ENCODE results near the gene ARID3C. TPM values are rescaled to one million over a fixed set of nuclear protein-coding genes. Genes with fewer than 3 reads are reported as not detected.
A peak's percentile ranks its signal among the peaks of the same experiment; 100 is the strongest.

The ARID3C gene
- total and polyA plus RNA-seq, 2 of the 8 experiments (the other 6 are each of a cell fraction or from before 2014, with no cell fraction given), result 0.08 TPM; not detected in 1

- POLR2A ChIA-PET (ENCODE audit: partially characterized antibody), result interaction anchor here (1.2 to 12.8 kb wide), 6 partner anchors 8 to 61 kb away, joined by 3 to 127 read pairs (median 4); partner anchors contain the start of genes ARID3C, CCL27 and SIGMAR1
- DNase-seq (ENCODE audit: low read depth in 1 of 2, low spot score in 2 of 2), result no peak
- TF ChIP-seq TAF7 (optimal IDR thresholded peaks at IDR 0.05; ENCODE audit: borderline replicate concordance, low read depth, low read length), result no peak
- TF ChIP-seq CBX8 (IDR thresholded peaks at IDR 0.05; ENCODE audit: borderline replicate concordance, low read depth, low read length), result no peak
- no peak for TF ChIP-seq NANOG (IDR thresholded peaks at IDR 0.05; ENCODE audit: insufficient read depth, low read depth, low read length, poor library complexity, severe bottlenecking)
These were observed 24.5 kb upstream of the ARID3C start for GRCh38 chr9:34653151-34654072.

More at GRCh38 chr9:34653151-34654072, 24.5 kb upstream of the ARID3C start:
- no peaks in the 10 kb centered on the region; a peak in 1 of 7 replicates for H3K27me3 ChIP-seq (replicated peaks in 1 of 4; ENCODE audit: control insufficient read depth in 3 of 4, extremely low read depth in 1 of 4, insufficient read depth in 3 of 4, low read length in 3 of 4)
- no peaks in the 10 kb centered on the region for H3K79me1 ChIP-seq (ENCODE audit: low read depth, low read length)
- peak overlapping the region; percentile 75 for H4K91ac ChIP-seq (replicated peaks; ENCODE audit: insufficient read length, low read length)
- H3K9me3 ChIP-seq (ENCODE audit: insufficient read depth in 2 of 2, low read depth in 1 of 2, low read length in 1 of 2), result no peaks in the 10 kb centered on the region
- peaks cover 4% of the 10 kb centered on the region for H3K23me2 ChIP-seq (ENCODE audit: low read depth, low read length)
- WGBS, 2 experiments (ENCODE audit: extremely low coverage in 1 of 2, insufficient coverage in 1 of 2, insufficient read length in 1 of 2, insufficient replicate concordance in 2 of 2, low coverage in 1 of 2, low lambda C conversion rate in 2 of 2, missing lambda C conversion rate in 1 of 2), result 77% methylated on average over 9 of the region's 11 CpGs; no CpG with 5 or more reads in 1 of the 2 experiments
- 0 out of 4 replicates have a peak, but pooled peaks cover 0 to under 1% of the 10 kb centered on the region in 2 experiments for H3K79me2 ChIP-seq (ENCODE audit: control insufficient read depth in 1 of 2, insufficient read depth in 2 of 2, low read length in 2 of 2)
- H3K36me3 ChIP-seq (ENCODE audit: control insufficient read depth in 2 of 4, insufficient read depth in 4 of 4, low read length in 3 of 4), result peaks cover 3 to 17% (median 8%) of the 10 kb centered on the region in 4 experiments; a peak in 7 of 8 replicates
- H3K18ac ChIP-seq (ENCODE audit: extremely low read depth, low read length), result peak overlapping the region; percentile 87
- H2AK5ac ChIP-seq (ENCODE audit: low read depth, low read length), result peak overlapping the region; percentile 75; the same call in 1 of the 2 replicates
- H3K56ac ChIP-seq (replicated peaks; ENCODE audit: insufficient read length, low read depth, low read length), result no peak overlapping the region
- H4K5ac ChIP-seq (ENCODE audit: insufficient read length, low read depth, low read length), result no peak overlapping the region
- CTCF ChIA-PET (ENCODE audit: partially characterized antibody), result interaction anchor here (1.4 to 15.2 kb wide), 4 partner anchors 8 to 22 kb away, joined by 4 to 277 read pairs (median 14); partner anchors contain the start of genes GALT and SIGMAR1
- H2AFZ ChIP-seq (ENCODE audit: low read length), result no peak overlapping the region
- peaks cover 5 to 22% (median 10%) of the 10 kb centered on the region in 4 experiments; a peak in 6 of 7 replicates for H3K4me1 ChIP-seq (replicated peaks in 1 of 4; ENCODE audit: control insufficient read depth in 3 of 4, insufficient read depth in 4 of 4, low read length in 3 of 4)
- no peak overlapping the region for H3K23ac ChIP-seq (ENCODE audit: insufficient read length)
- no peak for FAIRE-seq
- no peak overlapping the region; a peak in 1 of 7 replicates for H3K9ac ChIP-seq (replicated peaks in 1 of 4; ENCODE audit: extremely low read depth in 1 of 4, low read depth in 3 of 4, low read length in 3 of 4)
- peak overlapping the region; percentile 92 for H2BK15ac ChIP-seq (ENCODE audit: low read length)
- H3K27ac ChIP-seq (ENCODE audit: low read depth, low read length), result no peak overlapping the region
- no peak overlapping the region for H3K4me3 ChIP-seq (ENCODE audit: extremely low read depth in 1 of 4, insufficient read depth in 2 of 4, low read depth in 3 of 4, low read length in 4 of 4)
- no peak overlapping the region for H3K14ac ChIP-seq (ENCODE audit: insufficient read length)
- no peak overlapping the region; the same call in 1 of the 2 replicates for H2BK20ac ChIP-seq (ENCODE audit: low read length)
- H3K4me2 ChIP-seq (ENCODE audit: insufficient read depth in 1 of 2, low read depth in 2 of 2, low read length in 2 of 2), result peak overlapping the region; percentile 16 to 77; a peak in 1 of 4 replicates
- no peak overlapping the region for H2BK120ac ChIP-seq (replicated peaks; ENCODE audit: low read depth, low read length)
- peak overlapping the region; percentile 77; the same call in 1 of the 2 replicates for H2BK12ac ChIP-seq (ENCODE audit: low read depth, low read length)
- no peak overlapping the region; the same call in 1 of the 2 replicates for H4K8ac ChIP-seq (ENCODE audit: extremely low read depth, insufficient read depth, low read length)
- peak overlapping the region; percentile 68; the same call in 1 of the 2 replicates for H2BK5ac ChIP-seq (ENCODE audit: low read depth, low read length)
- peak overlapping the region; percentile 12 for H3K4ac ChIP-seq (replicated peaks; ENCODE audit: insufficient read length, low read depth, low read length)
- H4K20me1 ChIP-seq (replicated peaks in 1 of 2; ENCODE audit: control insufficient read depth in 1 of 2, insufficient read depth in 2 of 2, low read length in 2 of 2), result peaks cover 0 to 4% of the 10 kb centered on the region in 2 experiments
